Endothelial cell of hepatic sinusoid (primary cell): ENCODE data around the gene TLE4.
"Not testable (repeated sequence)": the region's sequence is repeated elsewhere in the genome, so short reads cannot be mapped to it uniquely, and the experiment has no call there.

Experiments used
- in situ Hi-C: cut with HindIII; loops from 2 replicates; pipeline ENCODE4 v1.10.0; 2017; ENCODE audit warnings: low sequenced_read_pairs

Gene TLE4

GRCh38 chr9:79598562-79599345 is 27.0 kb downstream of the TLE4 start:
- in situ Hi-C loops = no loop called here

GRCh38 chr9:79600466-79600865 is 28.7 kb downstream of the TLE4 start:
- in situ Hi-C loops = no loop called here

- in situ Hi-C loops = no loop called here
Measured at GRCh38 chr9:79603222-79603920, 31.6 kb downstream of the TLE4 start.

GRCh38 chr9:79604149-79604548 is 32.4 kb downstream of the TLE4 start:
- in situ Hi-C loops = no loop called here

GRCh38 chr9:79604921-79605562 is 33.3 kb downstream of the TLE4 start:
- in situ Hi-C loops = no loop called here

GRCh38 chr9:79606529-79606928 is 34.8 kb downstream of the TLE4 start:
- in situ Hi-C loops = not testable (repeated sequence)

- in situ Hi-C loops = loop anchor here (5.0 kb wide), 1 partner anchor 42 kb away; no protein-coding TSS in a partner anchor
Measured at GRCh38 chr9:79609468-79610018, 37.8 kb downstream of the TLE4 start.

- in situ Hi-C loops = loop anchor here (5.0 kb wide), 1 partner anchor 43 kb away; no protein-coding TSS in a partner anchor
Measured at GRCh38 chr9:79610019-79610631, 38.4 kb downstream of the TLE4 start.

GRCh38 chr9:79610791-79611614 is 39.2 kb downstream of the TLE4 start:
- in situ Hi-C loops = loop anchor here (5.0 kb wide), 1 partner anchor 44 kb away; no protein-coding TSS in a partner anchor

GRCh38 chr9:79613145-79613544 is 41.4 kb downstream of the TLE4 start:
- in situ Hi-C loops = loop anchor here (5.0 kb wide), 1 partner anchor 46 kb away; no protein-coding TSS in a partner anchor

- in situ Hi-C loops = no loop called here
Measured at GRCh38 chr9:79615038-79615437, 43.3 kb downstream of the TLE4 start.

- in situ Hi-C loops = no loop called here
Measured at GRCh38 chr9:79616013-79616412, 44.2 kb downstream of the TLE4 start.

GRCh38 chr9:79616971-79617370 is 45.2 kb downstream of the TLE4 start:
- in situ Hi-C loops = no loop called here

- in situ Hi-C loops = no loop called here
Measured at GRCh38 chr9:79617395-79617794, 45.6 kb downstream of the TLE4 start.

- in situ Hi-C loops = no loop called here
Measured at GRCh38 chr9:79619930-79620329, 48.2 kb downstream of the TLE4 start.

GRCh38 chr9:79621916-79622575 is 50.3 kb downstream of the TLE4 start:
- in situ Hi-C loops = no loop called here

GRCh38 chr9:79623799-79624721 is 52.3 kb downstream of the TLE4 start:
- in situ Hi-C loops = no loop called here

- in situ Hi-C loops = no loop called here
Measured at GRCh38 chr9:79629721-79630120, 58.0 kb downstream of the TLE4 start.
